Stimulated activated naive CD4-positive, alpha-beta T cell (primary cell): ENCODE data around the gene ITGB8.

ENCODE experiments used
- DNase-seq, 6 experiments: peaks; one replicate each; lab custom pipeline; 2025; lab: John Stamatoyannopoulos, UW

ITGB8 gene

GRCh38 chr7:20310301-20310700 lies 20.4 kb upstream of the ITGB8 start:
- DNase-seq = no peak

DNA sequence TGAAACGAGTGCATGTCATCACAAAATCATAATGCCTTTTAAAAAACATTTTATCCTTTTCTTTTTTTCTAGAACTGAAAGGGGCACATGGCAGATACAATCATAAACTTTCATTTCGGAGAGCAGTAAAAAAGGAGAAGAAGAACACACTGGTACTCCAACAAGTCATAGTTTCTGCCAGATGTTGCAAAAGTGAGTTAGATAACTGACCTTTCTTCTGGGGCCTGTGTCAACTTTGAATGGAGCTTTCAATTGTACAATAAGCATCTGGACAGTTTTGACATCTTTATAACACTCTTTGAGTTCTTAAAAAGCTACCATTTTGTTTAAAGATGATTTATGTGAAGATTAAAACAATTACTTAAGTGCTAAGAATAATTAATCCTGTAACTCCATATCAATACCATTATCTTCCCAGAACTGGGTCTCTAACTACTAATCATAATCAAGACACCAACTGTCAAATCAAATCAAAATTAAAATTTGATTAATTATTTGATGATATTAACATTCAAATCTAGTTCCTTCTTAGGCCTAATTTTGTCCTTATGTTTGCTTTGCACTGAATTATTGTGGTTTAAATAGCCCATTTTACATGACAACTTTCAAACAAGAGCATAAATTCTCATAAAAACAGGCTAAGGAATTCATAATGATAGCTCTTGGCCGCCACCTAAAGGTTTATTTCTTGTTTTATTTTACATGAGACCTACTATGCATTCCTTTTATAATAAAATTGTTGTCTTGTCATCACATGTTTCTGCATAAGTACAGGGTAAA lies 19.5 kb upstream of the ITGB8 start:
- DNase-seq = no peak

DNA sequence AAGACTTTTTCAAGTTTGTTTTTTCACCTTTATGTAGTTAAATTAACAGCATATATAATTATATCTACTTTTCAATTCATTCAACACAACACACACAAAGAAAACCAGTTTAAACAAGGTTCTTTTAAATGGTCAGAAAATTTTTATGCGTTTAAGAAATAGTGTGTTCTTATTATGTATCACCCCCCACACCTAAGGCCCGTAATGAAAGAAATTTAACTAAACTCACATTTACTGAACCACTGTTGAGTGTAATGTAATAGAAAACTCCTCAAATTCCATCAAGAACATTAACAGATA lies 19.0 kb upstream of the ITGB8 start:
- DNase-seq = no peak

DNA sequence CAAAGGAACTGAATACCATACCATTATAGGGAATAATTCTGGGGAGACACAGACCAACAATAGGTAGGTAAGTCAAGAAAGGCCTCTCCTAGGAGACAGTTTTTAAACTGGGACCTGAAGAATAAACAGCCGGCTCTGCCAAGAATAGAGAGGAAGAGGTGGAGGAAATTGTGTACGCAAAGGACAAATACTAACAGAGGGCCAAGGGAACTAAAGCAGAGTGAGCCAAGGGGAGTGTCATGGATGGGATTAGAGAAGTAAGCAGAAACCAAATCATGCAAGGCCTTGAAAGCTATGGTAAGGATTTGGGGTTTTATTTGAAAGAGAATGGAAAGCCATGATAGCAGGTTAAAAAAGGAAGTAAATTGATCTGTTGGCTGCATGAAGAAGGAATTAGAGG lies 18.1 kb upstream of the ITGB8 start:
- no peak for DNase-seq

GRCh38 chr7:20313626-20314025 lies 17.1 kb upstream of the ITGB8 start:
- DNase-seq = no peak

- no peak for DNase-seq
These were observed 16.5 kb upstream of the ITGB8 start for GRCh38 chr7:20314198-20314597.

- DNase-seq = no peak
These were observed 14.0 kb upstream of the ITGB8 start for GRCh38 chr7:20316706-20317105.

DNA sequence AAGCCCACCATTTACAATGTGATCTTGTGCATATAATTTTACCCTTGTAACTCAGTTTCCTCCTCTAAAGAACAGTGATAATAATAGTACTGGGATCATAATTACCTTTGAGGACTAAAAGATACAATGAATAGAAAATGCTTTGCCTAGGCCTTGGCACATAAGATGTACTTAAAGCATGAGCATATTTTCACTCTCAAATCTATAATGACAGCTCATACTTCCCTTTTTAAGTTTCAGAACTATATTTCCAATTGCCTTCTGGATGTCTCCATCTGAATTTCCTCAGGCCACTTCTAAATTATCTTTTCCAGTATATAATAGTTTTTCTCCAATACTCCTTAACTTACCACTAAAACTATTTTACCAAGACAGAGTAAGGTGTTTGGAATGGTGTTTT lies 13.3 kb upstream of the ITGB8 start:
- DNase-seq = no peak

- DNase-seq = no peak
These were observed 11.8 kb upstream of the ITGB8 start for GRCh38 chr7:20318933-20319332.

DNA sequence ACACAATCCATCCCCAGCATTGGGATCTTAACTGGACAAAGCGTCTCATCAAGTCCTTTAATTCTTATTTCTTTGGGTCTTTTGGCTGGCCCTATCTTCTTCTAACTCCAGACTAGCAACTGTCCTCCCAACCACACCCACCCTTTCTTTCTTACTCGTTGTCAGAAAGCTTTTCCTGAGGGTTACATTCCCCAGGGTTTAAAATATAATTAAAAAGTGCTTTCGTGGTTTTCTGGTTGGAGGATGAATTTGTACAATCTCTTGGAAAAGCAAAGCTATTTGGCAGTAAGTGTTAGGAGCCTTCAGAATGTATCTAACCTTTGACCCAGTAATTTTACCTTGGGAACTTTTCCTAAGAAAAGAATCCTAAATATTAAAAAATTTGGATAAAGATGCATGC lies 10.4 kb upstream of the ITGB8 start:
- no peak for DNase-seq

DNA sequence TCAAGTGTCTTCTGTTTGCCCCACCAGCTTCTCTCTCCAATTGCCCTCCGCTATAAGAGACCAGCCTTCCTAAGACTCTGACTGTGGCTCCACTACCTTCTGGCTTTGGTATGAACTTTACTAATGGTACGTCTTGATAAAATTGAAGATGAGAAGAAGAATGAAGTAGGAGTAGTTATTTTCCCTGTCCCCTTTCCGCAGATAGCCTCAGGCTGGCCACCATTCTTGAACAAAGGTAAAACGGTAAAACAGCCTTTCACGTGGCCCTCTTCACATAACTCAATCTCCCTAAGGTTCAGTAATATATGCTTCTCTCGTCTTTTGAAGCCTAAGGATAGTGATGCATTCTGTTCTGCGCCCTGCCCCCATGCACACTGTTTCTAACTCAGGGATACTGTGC lies 9.9 kb upstream of the ITGB8 start:
- no peak for DNase-seq

DNA sequence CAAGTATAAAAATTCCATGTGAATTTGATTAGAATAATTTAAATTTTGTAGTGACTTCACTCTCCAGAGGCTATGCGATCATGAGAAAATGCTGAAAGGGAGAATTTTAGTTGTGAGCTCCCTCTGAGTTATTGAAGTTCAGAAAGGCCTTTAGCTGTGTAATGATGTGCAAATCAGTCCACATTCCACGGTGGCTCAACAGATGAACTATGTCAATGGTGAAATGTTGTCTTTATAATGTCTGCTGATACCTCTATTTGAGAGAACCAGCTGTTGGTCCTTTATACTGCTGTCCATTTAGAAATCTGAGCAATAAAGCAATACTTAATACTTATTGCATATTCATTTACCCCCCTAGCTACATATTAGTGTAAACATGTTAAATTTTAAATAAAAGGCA lies 7.1 kb upstream of the ITGB8 start:
- DNase-seq = no peak

DNA sequence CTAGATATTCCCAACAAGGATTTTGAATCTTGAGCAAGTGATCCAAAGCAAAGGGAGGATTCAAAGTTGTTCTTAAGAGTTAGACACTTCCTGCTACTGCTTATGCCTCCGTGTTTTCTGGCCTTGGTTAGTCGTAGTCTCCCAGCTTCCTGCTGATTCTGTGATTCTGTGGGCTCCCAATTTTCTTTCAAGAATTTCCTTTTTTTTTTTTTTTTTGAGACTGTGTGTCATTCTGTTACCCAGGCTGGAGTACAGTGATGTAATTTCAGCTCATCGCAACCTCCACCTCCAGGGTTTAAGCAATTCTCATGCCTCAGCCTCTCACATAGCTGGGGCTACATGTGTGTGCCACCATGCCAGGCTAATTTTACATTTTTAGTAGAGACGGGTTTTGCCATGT lies 4.4 kb upstream of the ITGB8 start:
- no peak for DNase-seq

- no peak for DNase-seq
These were observed 3.6 kb upstream of the ITGB8 start for GRCh38 chr7:20327055-20327454.

DNA sequence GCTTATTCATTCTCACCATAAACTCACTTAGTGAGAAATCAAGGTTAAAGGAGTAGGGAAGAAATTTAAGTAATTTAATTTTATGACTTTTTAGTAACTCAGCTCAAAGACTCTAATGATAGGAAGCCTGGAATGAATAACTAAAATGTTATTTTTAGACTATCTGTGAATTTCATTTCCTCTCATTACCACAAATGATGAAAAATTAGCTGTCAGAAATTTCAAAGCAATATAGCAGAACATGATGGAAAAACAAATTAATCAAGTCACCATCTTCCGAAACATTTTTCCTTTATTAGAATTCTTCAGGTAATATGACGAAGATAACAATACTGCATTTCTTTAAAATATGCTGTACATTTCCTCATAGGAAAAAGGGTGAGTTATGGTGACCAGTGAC lies 2.7 kb upstream of the ITGB8 start:
- DNase-seq = no peak

GRCh38 chr7:20328692-20329091 lies 2.0 kb upstream of the ITGB8 start:
- no peak for DNase-seq

DNA sequence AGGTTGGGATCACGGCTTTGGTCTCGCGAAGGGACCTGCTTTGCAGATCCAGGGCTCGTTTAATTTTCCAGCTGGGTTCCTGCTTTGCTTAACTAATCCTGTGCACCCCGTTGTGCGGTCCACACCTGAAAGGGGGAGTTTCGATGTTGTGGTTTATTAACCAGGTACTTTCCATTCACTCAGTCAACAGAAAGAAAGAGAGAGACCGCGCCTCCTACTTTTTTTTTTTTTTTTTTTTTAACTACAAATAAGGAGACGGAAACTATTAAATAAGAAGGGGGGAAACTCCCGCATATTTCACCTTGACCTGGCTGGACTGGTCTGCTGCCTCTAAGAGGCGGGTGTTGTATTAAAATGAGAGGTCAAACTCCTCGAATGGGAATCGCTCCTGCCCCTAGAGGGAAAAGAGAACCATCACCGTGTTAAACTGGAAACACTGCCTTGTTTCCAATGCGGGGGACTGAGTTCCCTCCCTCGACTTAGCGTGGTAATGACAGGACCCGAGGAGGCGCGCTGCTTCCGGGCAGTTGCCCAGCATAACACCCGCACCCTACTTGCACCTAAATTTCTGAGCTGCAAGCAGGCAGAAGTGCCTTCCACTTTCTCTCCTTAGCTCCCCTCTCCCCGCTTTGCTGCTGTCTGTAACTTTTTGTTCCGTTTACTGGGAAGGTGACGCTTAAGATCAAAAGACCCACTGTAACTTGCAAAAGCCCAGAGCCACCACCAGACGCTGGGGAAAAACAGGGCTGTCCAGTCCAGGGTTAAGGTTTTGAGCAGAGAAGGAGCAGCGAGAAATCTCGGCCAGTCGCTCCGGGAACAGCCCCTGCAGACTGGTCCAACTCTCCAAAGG lies 1.1 kb upstream of the ITGB8 start:
- DNase-seq = no peak

DNA sequence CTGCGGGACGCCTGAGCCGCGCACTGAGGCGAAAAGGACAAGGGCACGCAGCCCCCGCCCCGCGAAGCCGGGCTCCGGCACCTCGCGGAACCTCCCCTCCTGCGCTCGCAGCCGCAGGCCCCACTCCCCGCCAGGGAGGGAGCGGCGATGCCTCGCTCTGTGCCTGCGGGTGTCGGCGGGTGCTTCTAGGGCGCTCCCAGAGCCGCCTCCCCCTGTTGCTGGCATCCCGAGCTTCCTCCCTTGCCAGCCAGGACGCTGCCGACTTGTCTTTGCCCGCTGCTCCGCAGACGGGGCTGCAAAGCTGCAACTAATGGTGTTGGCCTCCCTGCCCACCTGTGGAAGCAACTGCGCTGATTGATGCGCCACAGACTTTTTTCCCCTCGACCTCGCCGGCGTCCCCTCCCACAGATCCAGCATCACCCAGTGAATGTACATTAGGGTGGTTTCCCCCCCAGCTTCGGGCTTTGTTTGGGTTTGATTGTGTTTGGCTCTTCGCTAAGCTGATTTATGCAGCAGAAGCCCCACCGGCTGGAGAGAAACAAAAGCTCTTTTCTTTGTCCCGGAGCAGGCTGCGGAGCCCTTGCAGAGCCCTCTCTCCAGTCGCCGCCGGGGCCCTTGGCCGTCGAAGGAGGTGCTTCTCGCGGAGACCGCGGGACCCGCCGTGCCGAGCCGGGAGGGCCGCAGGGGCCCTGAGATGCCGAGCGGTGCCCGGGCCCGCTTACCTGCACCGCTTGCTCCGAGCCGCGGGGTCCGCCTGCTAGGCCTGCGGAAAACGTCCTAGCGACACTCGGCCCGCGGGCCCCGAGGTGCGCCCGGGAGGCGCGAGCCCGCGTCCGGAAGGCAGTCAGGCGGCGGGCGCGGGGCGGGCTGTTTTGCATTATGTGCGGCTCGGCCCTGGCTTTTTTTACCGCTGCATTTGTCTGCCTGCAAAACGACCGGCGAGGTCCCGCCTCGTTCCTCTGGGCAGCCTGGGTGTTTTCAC lies 519 bp downstream of the ITGB8 start:
- DNase-seq = no peak

GRCh38 chr7:20331910-20332813 lies 1.5 kb downstream of the ITGB8 start:
- DNase-seq = no peak

GRCh38 chr7:20338285-20338684 lies 7.6 kb downstream of the ITGB8 start:
- no peak for DNase-seq

DNA sequence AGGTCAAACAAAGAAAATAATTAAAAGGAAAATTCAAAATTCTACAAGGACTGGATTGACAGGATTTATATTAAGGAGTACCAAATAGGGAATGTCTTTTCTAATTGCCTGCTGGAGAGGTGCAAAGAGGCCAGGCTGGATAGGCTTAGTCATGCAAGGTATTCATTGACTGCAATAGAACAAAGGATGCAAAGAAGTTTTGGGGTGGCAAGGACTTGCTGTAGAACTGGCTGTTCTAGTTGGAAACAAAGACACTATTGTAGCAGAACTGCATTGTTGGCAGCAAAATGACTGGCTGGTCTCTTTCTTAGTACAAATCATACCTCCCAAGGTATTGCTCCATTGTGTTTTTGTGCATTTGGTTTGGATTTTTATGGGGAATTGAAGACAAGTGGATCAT lies 10.1 kb downstream of the ITGB8 start:
- no peak for DNase-seq
